ENCODE results near the gene ATP4B. TPM values are rescaled to one million over a fixed set of nuclear protein-coding genes. Genes with fewer than 3 reads are reported as not detected.
A peak's percentile ranks its signal among the peaks of the same experiment; 100 is the strongest.

Gene ATP4B
- total RNA-seq, 1 donor: not detected

DNA sequence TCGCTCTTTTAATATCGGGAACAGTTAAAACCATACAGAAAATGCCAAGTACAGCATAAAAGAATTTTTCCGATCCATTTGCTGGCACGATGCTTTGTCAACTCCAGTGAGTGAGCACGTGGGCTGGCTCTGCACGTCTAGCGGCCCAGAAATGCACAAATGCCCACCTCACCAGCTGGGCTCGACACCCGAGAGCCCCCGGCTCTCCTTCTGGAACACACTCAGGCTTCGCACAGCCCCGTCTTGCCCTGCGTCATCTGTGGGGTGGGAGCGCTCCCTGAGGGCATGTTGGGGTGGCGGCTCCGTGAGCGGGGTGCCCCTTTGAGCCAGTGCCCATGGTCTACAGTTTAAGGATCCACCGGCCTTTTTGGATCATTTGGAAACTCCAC lies 24.5 kb downstream of the ATP4B start:
- DNase-seq (ENCODE audit: insufficient read length, low spot score, missing footprints): peak; percentile 39
- Histone ChIP-seq H3K79me2 (ENCODE audit: insufficient read depth, low read length) (peaks cover 33% of the 10 kb centered on the region), H3K4me1 (ENCODE audit: insufficient read depth, low read length) (no peaks in the 10 kb centered on the region), H2AFZ (ENCODE audit: low read length) (no peak overlapping the region), H4K20me1 (ENCODE audit: insufficient read depth, low read length) (peaks cover 14% of the 10 kb centered on the region), H3K4me3 (ENCODE audit: insufficient read depth, low read length) (no peak overlapping the region), H3K9me3 (ENCODE audit: low read depth, low read length) (no peaks in the 10 kb centered on the region), H3K27me3 (ENCODE audit: insufficient read depth, low read length) (no peaks in the 10 kb centered on the region), H3K36me3 (ENCODE audit: insufficient read depth, low read length) (peaks cover 74% of the 10 kb centered on the region), H3K4me2 (ENCODE audit: insufficient read depth, low read length) (no peak overlapping the region), H3K27ac (ENCODE audit: low read depth, low read length) (no peak overlapping the region)
- no peak for TF ChIP-seq CTCF (IDR thresholded peaks at IDR 0.05; ENCODE audit: extremely low read depth, low read depth, low read length)

GRCh38 chr13:113632706-113633484 lies 25.1 kb downstream of the ATP4B start:
- H2AFZ ChIP-seq (ENCODE audit: low read length): no peak overlapping the region
- H3K36me3 ChIP-seq (ENCODE audit: insufficient read depth, low read length): peaks cover 68% of the 10 kb centered on the region
- no peak for DNase-seq (ENCODE audit: insufficient read length, low spot score, missing footprints)
- no peaks in the 10 kb centered on the region for H3K4me1 ChIP-seq (ENCODE audit: insufficient read depth, low read length)
- no peak overlapping the region for H3K4me2 ChIP-seq (ENCODE audit: insufficient read depth, low read length)
- peaks cover 38% of the 10 kb centered on the region for H3K79me2 ChIP-seq (ENCODE audit: insufficient read depth, low read length)
- H3K4me3 ChIP-seq (ENCODE audit: insufficient read depth, low read length): no peak overlapping the region
- no peak overlapping the region for H3K27ac ChIP-seq (ENCODE audit: low read depth, low read length)
- no peaks in the 10 kb centered on the region for H3K27me3 ChIP-seq (ENCODE audit: insufficient read depth, low read length)
- peaks cover 19% of the 10 kb centered on the region for H4K20me1 ChIP-seq (ENCODE audit: insufficient read depth, low read length)
- TF ChIP-seq CTCF (IDR thresholded peaks at IDR 0.05; ENCODE audit: extremely low read depth, low read depth, low read length): no peak
- H3K9me3 ChIP-seq (ENCODE audit: low read depth, low read length): no peaks in the 10 kb centered on the region

DNA sequence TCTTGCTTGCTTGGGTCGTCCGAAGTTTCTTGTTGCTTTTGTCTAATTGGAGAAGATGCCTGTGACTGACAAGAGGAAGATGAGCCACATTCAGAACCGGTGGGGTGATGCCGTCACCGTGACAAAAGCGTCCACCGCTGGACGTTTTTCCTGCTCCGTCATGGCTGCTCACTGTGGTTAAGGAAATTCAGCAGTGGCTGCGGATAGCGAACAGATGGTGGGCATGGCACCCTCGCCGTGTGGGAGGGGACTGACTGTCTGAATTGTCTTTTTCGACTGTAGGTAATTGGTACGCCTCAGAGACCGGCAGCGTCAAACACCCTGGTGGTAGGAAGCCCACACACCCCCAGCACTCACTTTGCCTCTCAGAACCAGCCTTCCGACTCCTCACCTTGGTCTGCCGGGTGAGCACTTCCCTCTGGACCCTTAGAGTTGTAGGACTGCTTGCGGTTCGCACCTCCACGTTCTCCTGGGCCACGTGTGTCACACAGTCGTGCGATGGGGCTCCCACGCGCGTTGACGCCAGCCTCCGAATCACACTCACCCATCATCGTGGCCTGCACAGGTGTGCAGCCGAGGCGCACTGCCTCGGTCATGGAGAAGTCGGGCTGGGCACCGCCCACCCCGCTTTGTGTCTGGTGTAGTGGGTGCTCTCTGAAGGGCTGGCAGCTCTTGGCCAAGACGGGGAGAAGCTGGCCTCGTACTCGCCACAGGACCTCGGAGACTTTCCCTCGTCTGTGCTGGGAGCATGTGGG lies 26.5 kb downstream of the ATP4B start:
- Histone ChIP-seq H3K27ac (ENCODE audit: low read depth, low read length) (no peak overlapping the region), H4K20me1 (ENCODE audit: insufficient read depth, low read length) (peaks cover 22% of the 10 kb centered on the region), H3K9me3 (ENCODE audit: low read depth, low read length) (no peaks in the 10 kb centered on the region), H3K79me2 (ENCODE audit: insufficient read depth, low read length) (peaks cover 52% of the 10 kb centered on the region), H3K27me3 (ENCODE audit: insufficient read depth, low read length) (no peaks in the 10 kb centered on the region), H3K4me1 (ENCODE audit: insufficient read depth, low read length) (peaks cover 2% of the 10 kb centered on the region), H3K4me2 (ENCODE audit: insufficient read depth, low read length) (no peak overlapping the region), H3K36me3 (ENCODE audit: insufficient read depth, low read length) (peaks cover 56% of the 10 kb centered on the region), H2AFZ (ENCODE audit: low read length) (no peak overlapping the region), H3K4me3 (ENCODE audit: insufficient read depth, low read length) (no peak overlapping the region)
- no peak for TF ChIP-seq CTCF (IDR thresholded peaks at IDR 0.05; ENCODE audit: extremely low read depth, low read depth, low read length)
- DNase-seq (ENCODE audit: insufficient read length, low spot score, missing footprints): no peak

DNA sequence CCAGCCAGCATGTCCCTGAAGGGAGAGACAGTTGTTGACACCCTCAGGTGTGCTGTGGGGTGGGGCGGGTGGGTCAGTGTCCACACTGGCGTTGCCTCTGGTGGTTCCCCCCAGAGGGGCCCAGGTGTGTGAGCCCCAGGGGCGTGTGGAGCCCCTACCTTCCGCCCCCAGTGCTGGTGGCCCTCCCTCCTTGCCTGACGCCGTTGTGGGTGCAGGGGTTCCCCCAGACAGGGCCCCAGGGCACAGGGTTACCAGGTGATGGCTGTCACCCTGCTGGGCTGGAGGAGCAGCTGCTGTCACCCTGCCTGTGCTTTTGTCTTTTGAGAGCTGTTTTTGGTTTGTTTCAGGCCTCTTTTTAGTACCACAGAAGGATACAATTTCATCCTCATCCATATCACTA lies 27.2 kb downstream of the ATP4B start:
- Histone ChIP-seq H3K79me2 (ENCODE audit: insufficient read depth, low read length) (peaks cover 57% of the 10 kb centered on the region), H3K4me2 (ENCODE audit: insufficient read depth, low read length) (no peak overlapping the region), H3K9me3 (ENCODE audit: low read depth, low read length) (no peaks in the 10 kb centered on the region), H2AFZ (ENCODE audit: low read length) (no peak overlapping the region), H3K4me1 (ENCODE audit: insufficient read depth, low read length) (peaks cover 9% of the 10 kb centered on the region), H3K4me3 (ENCODE audit: insufficient read depth, low read length) (no peak overlapping the region), H3K27me3 (ENCODE audit: insufficient read depth, low read length) (no peaks in the 10 kb centered on the region), H4K20me1 (ENCODE audit: insufficient read depth, low read length) (peaks cover 26% of the 10 kb centered on the region), H3K27ac (ENCODE audit: low read depth, low read length) (no peak overlapping the region), H3K36me3 (ENCODE audit: insufficient read depth, low read length) (peaks cover 49% of the 10 kb centered on the region)
- DNase-seq (ENCODE audit: insufficient read length, low spot score, missing footprints): no peak
- TF ChIP-seq CTCF (IDR thresholded peaks at IDR 0.05; ENCODE audit: extremely low read depth, low read depth, low read length): no peak
